HG02938 (cell line): ENCODE results near the gene GRIK3.
"Not testable (repeated sequence)": the region's sequence is repeated elsewhere in the genome, so short reads cannot be mapped to it uniquely, and the experiment has no call there.

Experiments used
- ATAC-seq: cut with Tn5 transposase; IDR thresholded peaks from one replicate; pipeline ENCODE4 v1.9.1; 2021; ENCODE audit warnings: mild to moderate bottlenecking, moderate library complexity; ENCODE audit not compliant: unreplicated experiment

The GRIK3 gene

DNA sequence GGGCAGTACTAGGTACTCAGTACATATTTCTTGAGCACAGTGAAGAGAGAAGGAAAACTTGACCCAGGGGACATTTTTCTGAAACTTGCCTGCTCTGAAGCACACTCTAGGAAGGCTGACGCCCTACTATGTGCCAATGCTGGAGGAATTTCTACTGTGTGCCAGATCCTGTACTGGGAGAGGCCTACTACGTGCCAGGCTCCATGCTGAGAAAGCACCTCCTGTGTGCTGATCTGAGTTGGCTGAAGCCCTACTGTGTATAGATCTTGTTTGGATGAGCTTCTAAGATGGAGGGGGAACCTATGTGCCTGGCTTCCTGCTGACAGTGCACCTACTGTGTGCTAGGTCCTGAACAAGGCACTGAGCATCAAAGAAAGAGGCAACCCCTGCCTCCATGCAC, 86.2 kb downstream of the GRIK3 start:
- no peak for ATAC-seq

DNA sequence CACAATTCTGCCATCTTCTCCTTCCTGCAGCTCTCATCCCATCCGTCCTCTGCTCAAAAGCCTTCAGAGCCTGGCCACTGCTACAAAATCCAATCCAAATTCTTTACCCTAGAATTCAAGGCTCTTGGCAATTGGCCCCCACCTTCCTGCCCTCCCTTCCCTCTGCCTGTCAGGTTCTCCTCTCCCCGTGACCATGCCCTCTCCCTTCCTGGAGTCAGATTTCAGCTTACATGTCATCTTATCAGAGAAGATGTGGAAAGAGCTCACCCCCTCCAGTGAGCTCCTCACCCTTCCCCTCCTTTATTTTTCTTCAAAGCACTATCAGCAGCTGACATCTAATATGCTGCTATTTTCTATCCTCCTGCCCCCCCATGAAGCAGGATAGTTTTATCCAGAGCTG, 86.9 kb downstream of the GRIK3 start:
- ATAC-seq, result no peak

DNA sequence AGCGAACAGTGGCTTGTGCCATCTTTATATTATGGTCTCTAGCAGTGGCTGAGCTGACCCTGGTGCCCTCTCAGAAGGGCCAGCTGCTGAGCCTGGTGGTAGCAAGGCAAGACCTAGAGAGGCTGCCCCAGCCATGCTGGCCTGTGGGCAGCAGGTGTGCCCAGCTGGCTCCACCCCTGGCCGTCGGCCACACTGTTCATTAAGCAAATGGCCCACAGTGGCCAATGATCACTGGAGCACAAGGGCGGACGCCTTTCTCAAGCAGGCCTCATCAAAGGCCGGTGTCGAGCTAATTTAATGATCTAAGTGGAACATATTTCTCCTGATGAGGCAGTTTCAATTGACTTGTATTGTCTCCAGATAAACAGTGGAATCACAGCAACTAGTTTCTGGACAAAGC, 89.4 kb downstream of the GRIK3 start:
- ATAC-seq, result no peak

DNA sequence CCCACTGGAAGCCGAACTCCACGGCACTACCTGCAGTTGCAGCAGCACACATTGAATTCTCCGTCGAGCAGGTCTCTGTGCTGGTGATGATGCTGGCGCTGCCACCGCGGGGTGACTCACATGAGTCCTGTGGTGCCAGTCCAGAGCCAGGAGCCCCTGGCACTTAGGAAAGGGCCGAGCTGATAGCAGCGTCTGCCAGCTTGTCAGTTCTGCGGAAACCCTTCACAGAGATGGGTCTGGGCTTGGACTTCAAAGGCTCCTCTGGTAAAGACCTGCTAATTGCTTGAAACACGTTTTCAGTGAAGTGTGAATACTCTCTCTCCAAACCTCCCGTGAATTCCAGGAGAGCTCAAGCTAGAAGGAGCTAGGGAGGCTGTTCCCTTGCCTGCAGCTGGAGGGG, 92.2 kb downstream of the GRIK3 start:
- no peak for ATAC-seq

DNA sequence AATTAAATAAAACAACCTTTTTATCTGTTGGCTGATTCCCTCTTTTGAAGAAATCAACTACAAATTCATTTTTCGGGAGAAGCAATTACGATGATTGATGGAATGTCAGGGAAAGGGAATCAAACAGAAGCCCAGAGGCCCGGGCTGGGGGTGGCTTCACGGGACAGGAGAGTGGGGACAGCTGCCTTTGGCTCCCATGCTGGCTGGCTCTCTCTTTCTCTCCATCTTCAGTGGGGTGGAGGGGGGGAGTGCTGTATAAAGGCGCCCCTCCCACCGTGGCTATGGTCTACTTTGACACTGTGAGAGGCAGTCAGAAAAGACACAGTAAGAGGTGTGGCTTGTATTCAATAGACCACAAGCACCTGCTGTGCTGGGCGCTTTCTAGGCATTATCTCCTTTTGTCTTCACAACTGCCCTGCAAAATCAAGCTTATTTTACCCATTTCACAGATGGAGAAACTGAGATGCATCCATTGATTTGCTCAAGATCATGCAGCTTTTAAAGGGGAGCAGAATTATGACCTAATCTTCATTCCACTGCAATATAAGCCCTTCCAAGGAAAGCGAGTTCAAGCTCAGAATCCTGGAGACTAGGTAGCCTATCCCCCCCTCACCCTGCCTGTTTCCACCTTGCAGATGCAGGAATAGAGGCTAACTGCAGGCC, 92.9 kb downstream of the GRIK3 start:
- no peak for ATAC-seq

DNA sequence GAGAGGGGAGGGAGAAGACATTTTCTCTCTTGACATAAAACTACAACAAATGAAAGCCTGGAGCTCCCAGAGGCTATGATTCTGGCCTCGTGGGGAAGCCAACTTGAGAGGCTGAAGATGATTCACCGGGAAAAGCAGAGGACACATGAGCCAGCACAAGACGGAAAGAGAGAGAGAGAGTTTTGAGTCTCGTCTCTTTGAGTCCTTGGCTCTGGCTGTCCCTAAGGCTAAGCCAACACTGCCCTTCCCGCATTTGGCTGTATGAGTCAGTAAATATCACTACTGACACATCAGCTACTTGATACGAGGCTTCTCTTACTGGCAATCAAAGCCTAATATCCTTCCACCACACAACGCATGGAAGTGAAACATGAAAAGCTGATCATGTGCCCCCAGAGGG, 95.5 kb downstream of the GRIK3 start:
- ATAC-seq, result no peak

DNA sequence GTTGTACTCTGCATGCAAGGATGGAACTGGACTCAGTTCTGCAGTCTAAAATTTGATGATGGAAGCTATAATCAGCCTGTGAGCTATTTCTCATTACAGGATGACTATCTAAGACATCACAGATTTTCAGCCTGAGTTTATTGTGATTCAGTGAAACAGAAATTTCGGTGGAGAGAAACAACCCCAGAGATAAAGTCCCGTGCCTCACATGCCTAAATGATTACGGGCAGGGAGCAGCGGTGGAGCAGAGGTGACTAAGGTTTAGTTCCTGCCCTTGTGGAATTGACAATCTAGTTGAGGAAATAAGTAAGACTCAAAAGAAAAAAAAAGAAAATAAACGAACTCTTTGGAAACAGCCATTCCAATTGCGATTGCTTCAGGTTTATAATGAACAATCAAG, 96.9 kb downstream of the GRIK3 start:
- no peak for ATAC-seq

DNA sequence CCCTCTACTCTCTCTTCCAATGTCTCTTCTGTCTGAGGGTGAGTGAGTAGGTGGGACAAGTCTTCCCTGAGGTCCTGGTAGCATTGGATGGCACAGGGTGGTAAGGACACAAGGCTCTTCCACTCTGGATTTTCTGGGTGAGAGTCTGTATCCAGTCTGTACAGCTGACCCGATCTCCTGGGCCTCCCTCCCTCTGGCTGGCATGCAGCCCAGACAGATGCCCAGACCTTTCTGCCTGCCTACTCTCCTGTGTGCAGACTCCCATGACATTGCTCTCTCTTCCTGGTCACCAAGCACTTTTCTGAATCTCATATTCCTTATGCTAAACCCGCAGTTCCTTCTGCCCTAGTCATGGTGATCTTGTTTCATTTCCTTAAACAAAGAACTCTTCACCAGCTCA, 100.3 kb downstream of the GRIK3 start:
- no peak for ATAC-seq

DNA sequence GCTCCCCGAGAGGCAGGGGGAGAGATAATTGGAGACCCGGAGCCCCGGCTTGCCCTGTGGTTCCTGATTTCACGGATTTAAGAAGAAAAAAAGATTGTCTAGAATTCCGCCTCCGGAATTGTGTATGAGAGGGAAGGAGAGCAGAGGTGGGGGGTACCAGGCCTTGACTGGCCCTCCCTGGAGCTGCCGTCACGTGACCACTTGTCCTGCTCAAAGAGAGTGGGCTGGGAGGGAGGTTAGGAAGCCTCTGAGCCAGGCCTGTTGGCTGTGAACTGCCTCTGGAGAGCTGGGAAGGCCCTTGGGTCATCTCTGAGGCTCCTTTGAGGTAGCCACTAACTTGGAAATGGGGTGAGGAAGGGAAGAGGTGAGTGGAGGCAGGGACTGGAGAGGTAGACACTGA, 106.5 kb downstream of the GRIK3 start:
- ATAC-seq, result no peak

DNA sequence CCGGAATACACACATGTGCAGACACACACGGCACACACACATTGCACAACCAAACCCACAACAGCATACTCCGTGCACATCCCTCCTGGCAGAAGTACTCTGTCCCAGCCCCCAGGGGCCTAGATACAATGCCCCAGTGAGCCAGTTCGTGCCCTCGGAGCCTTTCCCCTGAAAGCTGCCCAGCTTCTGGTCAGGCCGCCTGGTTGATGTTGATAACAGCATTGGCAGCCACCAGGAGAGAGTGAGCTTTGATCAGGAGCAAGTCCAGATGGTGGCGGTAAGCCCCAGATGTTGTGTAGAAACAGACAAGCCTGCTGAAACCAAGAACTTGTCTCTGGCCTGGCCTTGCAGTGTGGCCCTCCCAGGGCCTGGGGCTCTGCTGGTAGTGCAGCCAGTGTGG, 109.1 kb downstream of the GRIK3 start:
- ATAC-seq, result no peak

DNA sequence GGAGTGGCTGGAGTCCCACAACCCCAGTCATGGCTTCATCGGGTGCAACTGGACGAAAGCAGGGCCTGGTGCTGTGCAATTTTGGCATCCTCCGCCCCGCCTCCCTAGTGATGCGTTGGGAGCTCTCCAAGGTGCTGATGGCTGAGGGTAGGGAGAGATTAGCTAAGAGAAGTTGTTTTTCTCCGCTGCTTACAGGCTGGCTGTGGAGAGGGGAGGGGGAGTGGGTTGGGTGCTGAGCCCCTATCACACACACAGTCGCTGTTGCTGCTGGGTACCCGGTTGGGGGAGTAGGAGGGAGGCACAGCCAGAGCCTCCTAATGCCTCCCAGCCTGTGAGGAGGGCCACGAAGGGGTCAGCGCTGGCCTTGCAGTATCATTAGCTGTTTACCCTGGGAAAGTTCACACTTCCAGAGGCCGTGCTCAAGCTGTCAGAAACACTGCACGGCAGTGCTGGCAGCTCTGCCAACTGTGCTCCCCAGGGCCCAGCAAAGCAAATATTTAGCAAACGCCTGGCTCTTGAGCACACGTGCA, 110.0 kb downstream of the GRIK3 start:
- no peak for ATAC-seq

DNA sequence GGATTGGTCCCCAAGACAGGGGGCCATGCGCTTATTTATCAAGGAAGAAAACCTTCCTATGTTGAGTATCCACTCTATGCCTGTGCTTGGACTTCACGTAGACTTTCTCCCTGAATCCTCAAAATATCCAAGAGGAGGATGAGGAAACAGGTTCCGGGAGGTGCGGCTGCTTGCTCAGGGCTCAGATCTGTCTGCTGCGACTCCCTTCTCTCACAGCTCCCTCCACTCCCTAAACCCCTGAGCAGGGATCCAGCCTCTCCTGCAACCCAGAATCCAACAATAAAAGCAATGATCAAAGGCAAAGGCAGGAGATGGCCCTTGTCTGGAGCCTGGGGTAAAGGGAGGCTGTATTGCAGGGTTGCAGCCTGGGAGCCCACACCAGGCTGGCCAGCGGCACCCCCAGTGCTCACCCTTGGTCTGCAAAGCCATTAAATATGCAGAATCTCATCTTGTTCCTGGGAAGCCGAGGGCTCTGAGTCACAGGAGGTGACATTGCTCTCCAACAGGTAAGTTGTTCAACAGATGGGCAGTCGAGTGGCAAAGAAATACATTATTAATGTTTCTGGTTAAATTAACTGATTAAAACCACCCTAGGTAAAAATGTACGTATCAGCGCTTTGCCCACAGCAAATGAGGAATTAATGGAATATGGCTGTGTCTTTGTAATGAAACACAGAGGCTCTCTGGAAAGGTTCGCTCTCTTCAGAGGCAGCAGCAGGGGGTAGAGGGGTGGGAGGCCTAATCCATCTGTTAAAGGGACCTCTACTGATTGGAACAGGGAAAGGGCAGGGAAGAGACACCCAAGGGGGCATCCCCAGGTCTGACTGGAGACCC, 111.5 kb downstream of the GRIK3 start:
- no peak for ATAC-seq

DNA sequence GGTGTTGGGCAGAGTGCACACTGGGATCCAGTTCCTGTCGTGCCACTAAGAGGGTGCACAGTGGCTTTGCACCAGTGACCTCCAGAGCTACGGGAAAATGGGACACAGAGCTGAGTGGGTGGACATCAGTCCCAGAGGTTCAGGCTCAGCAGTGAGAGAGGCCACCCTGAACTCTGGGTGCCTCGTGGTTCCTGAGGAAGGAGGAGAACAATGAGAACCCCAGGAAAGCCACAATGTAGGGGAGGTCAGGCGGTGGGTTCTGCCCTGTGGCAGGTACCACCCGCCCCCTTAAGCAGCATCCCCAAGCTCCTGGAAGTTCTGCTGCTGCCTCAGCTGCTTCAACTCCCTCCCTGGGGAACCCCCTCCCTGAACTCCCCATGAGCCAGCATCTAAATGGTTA, 112.2 kb downstream of the GRIK3 start:
- ATAC-seq, result no peak

DNA sequence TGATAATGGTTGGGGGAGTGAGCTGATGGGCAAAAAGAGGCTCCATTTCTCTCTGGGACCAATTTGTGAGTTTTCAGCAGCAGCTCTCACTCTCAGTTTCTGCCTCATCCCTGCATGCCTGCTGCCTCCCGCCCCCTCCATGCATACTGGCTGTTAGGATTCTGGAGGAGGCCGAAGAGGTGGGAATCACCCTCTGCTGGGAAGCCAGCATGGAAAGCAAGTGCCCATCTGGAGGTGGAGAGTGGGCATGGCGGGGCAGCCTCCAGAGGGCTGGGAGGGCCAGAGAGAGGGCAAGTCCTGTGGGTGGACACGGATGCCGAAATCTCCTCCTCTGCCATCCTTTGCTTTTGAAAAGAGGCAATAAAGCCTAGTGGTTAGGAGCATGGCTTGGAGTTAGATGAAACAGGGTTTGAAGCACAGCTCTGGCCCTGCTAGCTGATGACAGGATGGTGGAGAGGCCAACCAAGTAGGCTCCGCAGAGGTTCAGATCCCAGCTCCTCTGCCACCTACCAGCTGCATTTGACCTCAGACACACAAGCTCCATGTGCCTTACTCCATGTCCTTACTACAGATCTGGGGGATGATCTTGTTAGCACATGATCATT, 113.4 kb downstream of the GRIK3 start:
- no peak for ATAC-seq

DNA sequence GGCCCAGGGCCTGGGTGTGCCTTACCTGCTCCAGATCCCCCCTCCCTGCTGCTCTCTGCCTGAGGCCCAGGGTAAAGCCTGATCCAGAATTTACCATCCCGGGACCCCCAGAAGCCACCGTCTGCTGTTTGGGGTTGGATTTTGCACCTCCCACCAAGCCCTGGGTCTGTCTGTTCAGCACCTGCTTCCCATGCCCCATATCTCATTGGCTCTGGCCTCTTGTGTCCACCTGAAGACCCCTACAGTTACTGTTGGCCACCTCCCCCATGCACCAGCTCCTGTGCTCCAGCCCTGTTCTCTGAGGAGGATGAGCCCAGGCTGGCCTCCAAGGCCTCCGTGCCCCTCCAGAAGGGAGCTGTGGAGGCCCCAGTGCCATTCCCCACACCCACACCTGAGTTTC, 113.9 kb downstream of the GRIK3 start:
- ATAC-seq, result no peak

DNA sequence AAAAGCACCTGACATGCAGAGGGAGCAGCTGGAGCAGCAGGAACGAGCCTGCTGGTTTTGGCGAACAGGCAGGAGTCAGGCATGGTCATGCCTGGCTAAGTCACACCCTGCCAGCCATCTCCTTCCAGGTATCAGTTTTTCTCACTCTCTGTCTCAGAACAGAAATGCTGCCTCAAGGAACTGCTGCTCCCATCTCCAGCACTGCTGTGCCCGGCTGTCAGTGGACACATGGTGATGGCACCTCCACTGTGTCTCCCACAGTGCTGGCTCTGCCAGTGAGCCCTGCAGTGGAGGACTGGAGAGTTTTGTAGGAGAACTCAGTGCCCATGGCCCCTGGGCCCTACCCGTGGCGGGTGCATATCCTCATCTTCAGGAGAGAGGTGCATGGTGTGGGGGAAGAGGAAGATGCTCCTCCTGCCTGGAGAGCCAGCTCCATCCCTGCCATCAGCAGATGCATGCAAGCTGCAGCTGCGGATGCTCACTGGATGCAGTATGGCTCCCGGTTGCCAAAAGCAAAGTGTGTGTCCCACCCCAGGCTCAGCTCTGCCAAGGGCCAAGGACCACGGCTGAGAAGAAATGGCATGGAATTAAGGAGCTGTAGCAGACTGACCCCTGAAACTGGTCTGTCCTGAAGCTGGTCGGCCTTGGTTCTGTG, 114.7 kb downstream of the GRIK3 start:
- ATAC-seq, result no peak

DNA sequence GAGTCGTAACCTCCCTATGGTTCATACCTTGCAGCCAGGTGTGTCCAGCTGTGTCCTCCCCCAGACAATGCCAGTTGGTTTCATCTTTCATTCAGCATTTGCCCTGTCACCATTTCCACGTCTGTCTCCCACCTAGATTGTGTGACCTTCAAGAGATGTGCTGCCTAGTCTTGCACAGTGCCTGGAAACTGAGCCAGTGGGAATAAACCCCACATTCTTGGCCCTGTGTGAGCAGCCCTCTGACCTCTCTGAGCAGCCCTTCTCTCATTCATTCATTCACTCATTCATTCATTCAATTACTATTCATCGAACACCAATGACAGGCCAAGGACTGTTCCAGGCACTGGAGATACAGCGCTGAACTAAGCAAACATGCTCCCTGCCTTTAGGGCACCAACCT, 115.7 kb downstream of the GRIK3 start:
- ATAC-seq, result no peak

DNA sequence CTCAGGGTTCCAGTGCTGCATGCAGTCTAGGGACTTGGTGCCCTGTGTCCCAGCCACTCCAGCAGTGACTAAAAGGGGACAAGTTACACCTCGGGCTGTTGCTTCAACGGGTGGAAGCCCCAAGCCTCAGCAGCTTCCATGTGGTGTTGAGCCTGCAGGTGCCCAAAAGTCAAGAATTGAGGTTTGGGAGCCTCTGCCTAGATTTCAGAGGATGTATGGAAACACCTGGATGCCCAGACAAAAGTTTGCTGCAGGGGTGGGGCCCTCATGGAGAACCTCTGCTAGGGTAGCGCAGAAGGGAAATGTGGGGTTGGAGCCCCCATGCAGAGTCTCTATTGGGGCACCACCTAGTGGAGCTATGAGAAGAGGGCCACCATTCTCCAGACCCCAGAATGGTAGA, 117.8 kb downstream of the GRIK3 start:
- not testable (repeated sequence) for ATAC-seq

DNA sequence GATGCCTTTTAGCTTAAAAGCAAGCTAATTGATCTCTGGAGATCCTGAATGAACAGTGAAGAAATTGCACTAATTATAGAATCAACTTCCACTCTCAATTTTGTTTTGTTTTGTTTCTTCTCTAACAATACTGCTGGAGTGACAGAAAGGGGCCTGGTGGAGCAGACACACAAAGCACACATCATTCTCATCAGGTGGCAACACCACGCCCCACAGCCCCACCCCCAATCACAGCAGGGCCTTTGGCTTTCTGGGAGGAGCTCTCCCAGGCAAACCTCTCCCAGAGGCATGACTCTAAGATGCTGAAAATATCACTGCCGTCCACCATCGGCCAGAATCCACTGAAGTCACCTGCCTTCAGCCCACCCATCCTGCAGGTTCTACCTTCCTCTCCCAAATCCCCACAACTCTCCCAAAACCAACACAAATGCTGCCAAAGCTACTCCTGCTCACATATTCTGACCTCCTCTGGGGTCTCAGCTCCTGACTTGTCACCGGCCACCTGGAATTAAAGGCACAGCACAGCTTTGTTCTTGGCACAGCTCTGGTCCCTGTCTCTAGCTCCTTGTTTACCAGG, 120.7 kb downstream of the GRIK3 start:
- no peak for ATAC-seq

DNA sequence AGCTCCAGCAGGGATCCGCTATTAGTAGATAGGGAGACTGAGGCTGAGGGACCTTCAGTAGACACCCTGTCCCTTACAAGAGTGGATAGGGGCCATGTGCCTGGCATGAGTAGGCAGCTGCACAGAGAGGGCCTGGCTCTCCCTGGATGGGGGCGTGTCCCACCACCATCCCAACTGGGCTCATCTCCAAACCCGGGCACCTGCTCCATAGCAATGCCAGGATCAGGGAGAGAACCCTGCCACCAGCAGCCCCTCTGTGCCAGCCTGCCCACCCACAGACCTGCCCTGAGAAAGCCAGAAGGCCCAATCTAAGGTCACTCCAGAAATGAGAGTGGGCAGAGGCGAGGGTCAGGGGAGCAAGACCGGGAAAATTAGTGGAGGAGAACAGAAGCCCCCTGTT, 121.3 kb downstream of the GRIK3 start:
- no peak for ATAC-seq

DNA sequence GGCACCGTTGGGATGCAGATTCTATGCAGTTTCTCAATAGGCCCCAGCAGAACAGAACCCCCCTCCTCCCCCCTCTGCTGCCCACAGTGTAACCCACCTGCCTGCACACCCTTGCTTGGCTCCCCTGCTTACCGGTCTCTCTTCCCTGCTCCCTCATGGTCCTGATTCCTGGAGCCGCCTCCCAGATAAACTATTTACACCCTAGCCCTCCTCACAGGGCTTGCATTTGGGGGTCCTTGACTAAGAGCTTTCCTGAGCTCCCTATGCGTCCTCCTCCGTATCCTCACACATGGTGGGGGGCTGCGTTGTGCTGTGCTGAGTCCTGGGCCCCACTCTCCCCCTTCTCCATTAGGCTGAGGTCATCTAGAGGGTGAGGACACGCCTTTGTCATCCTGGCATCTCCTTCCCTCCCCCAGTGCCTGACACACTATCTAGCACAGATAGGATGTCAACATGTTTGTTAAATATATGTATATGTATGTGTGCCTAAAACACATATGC, 121.9 kb downstream of the GRIK3 start:
- no peak for ATAC-seq
